Measurements from ENCODE around the gene PEAR1.

GRCh38 chr1:156887317-156887716 is 6.2 kb upstream of the PEAR1 start:
- TF ChIP-seq CTCF (conservative IDR thresholded peaks at IDR 0.05 in 1 of 2, IDR thresholded peaks at IDR 0.05 in 1 of 2; ENCODE audit: extremely low read depth in 1 of 2, insufficient read depth in 1 of 2, low read depth in 1 of 2, low read length in 2 of 2) (no peak), EZH2 (IDR thresholded peaks at IDR 0.05; ENCODE audit: borderline replicate concordance, low read length) (no peak)

All from mammary epithelial cell (primary cell).